ENCODE data around the gene GABRP.

Gene GABRP

GRCh38 chr5:170795154-170795553 lies 11.6 kb downstream of the GABRP start:
- H4K20me1 ChIP-seq (ENCODE audit: insufficient read depth, low read length): no peaks in the 10 kb centered on the region
- H3K27ac ChIP-seq (ENCODE audit: low read length): no peak overlapping the region
- H3K4me1 ChIP-seq (ENCODE audit: low read length): peaks cover 7% of the 10 kb centered on the region
- H3K79me2 ChIP-seq (ENCODE audit: low read length): no peaks in the 10 kb centered on the region
- no peak overlapping the region for H3K4me2 ChIP-seq (ENCODE audit: low read length)
- no peak overlapping the region for H3K9ac ChIP-seq (ENCODE audit: low read length)
- H2AFZ ChIP-seq (ENCODE audit: low read depth, low read length): no peak overlapping the region
- TF ChIP-seq EZH2phosphoT487 (IDR thresholded peaks at IDR 0.05; ENCODE audit: low read depth) (no peak), CTCF (IDR thresholded peaks at IDR 0.05; ENCODE audit: low read depth, low read length) (no peak)
- H3K36me3 ChIP-seq (replicated peaks; ENCODE audit: low read depth, low read length): no peaks in the 10 kb centered on the region
- H3K4me3 ChIP-seq (ENCODE audit: low read length): no peak overlapping the region
- no peaks in the 10 kb centered on the region for H3K9me3 ChIP-seq (ENCODE audit: insufficient read depth, low read length)
- peaks cover 49% of the 10 kb centered on the region for H3K27me3 ChIP-seq (ENCODE audit: low read depth, low read length)

GRCh38 chr5:170805666-170806065 lies 22.1 kb downstream of the GABRP start:
- Histone ChIP-seq H3K27ac (ENCODE audit: low read length) (no peak overlapping the region), H2AFZ (ENCODE audit: low read depth, low read length) (no peak overlapping the region), H3K9ac (ENCODE audit: low read length) (no peak overlapping the region), H3K36me3 (replicated peaks; ENCODE audit: low read depth, low read length) (no peaks in the 10 kb centered on the region), H3K4me1 (ENCODE audit: low read length) (no peaks in the 10 kb centered on the region), H4K20me1 (ENCODE audit: insufficient read depth, low read length) (no peaks in the 10 kb centered on the region), H3K27me3 (ENCODE audit: low read depth, low read length) (peaks cover 62% of the 10 kb centered on the region), H3K9me3 (ENCODE audit: insufficient read depth, low read length) (no peaks in the 10 kb centered on the region), H3K4me2 (ENCODE audit: low read length) (no peak overlapping the region), H3K4me3 (ENCODE audit: low read length) (no peak overlapping the region), H3K79me2 (ENCODE audit: low read length) (no peaks in the 10 kb centered on the region)
- TF ChIP-seq EZH2phosphoT487 (IDR thresholded peaks at IDR 0.05; ENCODE audit: low read depth): no peak

- no peak overlapping the region for H3K4me2 ChIP-seq (ENCODE audit: low read length)
- no peaks in the 10 kb centered on the region for H3K36me3 ChIP-seq (replicated peaks; ENCODE audit: low read depth, low read length)
- no peaks in the 10 kb centered on the region for H3K79me2 ChIP-seq (ENCODE audit: low read length)
- TF ChIP-seq EZH2phosphoT487 (IDR thresholded peaks at IDR 0.05; ENCODE audit: low read depth) (no peak), CTCF (IDR thresholded peaks at IDR 0.05; ENCODE audit: low read depth, low read length) (peak; percentile 66)
- no peak overlapping the region for H3K4me3 ChIP-seq (ENCODE audit: low read length)
- H3K4me1 ChIP-seq (ENCODE audit: low read length): no peaks in the 10 kb centered on the region
- H3K27ac ChIP-seq (ENCODE audit: low read length): no peak overlapping the region
- no peak overlapping the region for H2AFZ ChIP-seq (ENCODE audit: low read depth, low read length)
- H3K27me3 ChIP-seq (ENCODE audit: low read depth, low read length): peaks cover 73% of the 10 kb centered on the region
- H3K9ac ChIP-seq (ENCODE audit: low read length): no peak overlapping the region
- no peaks in the 10 kb centered on the region for H4K20me1 ChIP-seq (ENCODE audit: insufficient read depth, low read length)
- H3K9me3 ChIP-seq (ENCODE audit: insufficient read depth, low read length): no peaks in the 10 kb centered on the region
These were observed 26.0 kb downstream of the GABRP start for GRCh38 chr5:170809551-170809950.

GRCh38 chr5:170811719-170812118 lies 28.2 kb downstream of the GABRP start:
- no peaks in the 10 kb centered on the region for H4K20me1 ChIP-seq (ENCODE audit: insufficient read depth, low read length)

More at GRCh38 chr5:170811719-170812118, 28.2 kb downstream of the GABRP start:
- H3K79me2 ChIP-seq (ENCODE audit: low read length): no peaks in the 10 kb centered on the region
- H3K4me3 ChIP-seq (ENCODE audit: low read length): no peak overlapping the region
- no peaks in the 10 kb centered on the region for H3K36me3 ChIP-seq (replicated peaks; ENCODE audit: low read depth, low read length)
- no peaks in the 10 kb centered on the region for H3K9me3 ChIP-seq (ENCODE audit: insufficient read depth, low read length)
- H3K4me2 ChIP-seq (ENCODE audit: low read length): no peak overlapping the region
- no peak overlapping the region for H2AFZ ChIP-seq (ENCODE audit: low read depth, low read length)
- no peaks in the 10 kb centered on the region for H3K4me1 ChIP-seq (ENCODE audit: low read length)
- peaks cover 66% of the 10 kb centered on the region for H3K27me3 ChIP-seq (ENCODE audit: low read depth, low read length)
- H3K9ac ChIP-seq (ENCODE audit: low read length): no peak overlapping the region
- no peak overlapping the region for H3K27ac ChIP-seq (ENCODE audit: low read length)
- TF ChIP-seq EZH2phosphoT487 (IDR thresholded peaks at IDR 0.05; ENCODE audit: low read depth): no peak
- TF ChIP-seq CTCF (IDR thresholded peaks at IDR 0.05; ENCODE audit: low read depth, low read length): no peak

All from OCI-LY3 (cell line).